HG02623 (cell line): Measurements from ENCODE around the gene METTL27.
"Not testable (repeated sequence)": the region's sequence is repeated elsewhere in the genome, so short reads cannot be mapped to it uniquely, and the experiment has no call there.

ENCODE experiments used
- ATAC-seq: cut with Tn5 transposase; IDR thresholded peaks from one replicate; pipeline ENCODE4 v1.9.1; 2021; ENCODE audit warnings: moderate library complexity; ENCODE audit not compliant: unreplicated experiment

Gene METTL27

DNA sequence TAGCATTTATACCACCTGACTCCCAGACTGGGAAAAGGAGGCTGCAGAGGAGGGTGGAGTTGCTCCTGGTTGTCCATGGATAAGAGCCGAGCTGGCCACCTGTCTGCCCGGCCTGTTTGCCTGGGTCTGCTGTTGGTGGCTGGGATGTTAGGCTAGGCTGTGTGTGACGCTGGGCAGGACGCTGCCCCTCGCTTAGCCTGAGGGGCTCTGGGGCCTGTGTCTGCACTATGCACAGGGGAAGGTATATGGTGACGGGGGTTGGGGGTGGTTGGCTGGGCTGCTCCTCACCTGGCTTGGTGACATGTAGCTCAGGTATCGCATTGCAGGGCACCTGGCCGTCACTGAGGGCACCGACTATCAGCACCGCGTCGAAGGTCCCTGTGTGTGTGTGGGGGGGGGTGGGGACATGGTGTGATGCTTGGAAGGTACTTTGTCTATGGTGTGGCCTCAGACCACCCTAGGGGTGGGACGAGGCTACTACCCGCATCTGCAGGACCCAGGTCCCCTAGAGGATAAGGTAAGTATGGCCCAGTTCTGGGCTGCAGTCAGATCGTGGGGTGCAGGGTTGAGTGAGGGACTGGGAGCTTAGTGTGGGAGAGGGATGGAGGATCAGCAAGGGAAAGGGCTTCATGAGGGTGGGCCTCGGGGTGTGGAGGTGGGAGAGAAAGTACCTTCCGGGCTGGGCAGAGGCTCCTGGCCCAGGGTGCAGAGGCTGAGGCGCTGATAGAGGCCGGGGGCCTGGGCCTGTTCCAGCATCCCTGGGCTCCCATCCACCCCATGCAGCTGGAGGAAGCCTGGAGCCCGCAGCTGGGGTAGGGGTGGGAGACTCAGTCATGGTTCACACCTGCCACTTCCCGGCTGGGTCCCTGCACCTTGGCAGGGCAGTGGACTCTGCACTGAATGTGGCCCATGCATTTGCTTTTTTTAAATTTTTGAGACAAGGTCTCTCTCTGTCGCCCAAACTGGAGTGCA is 2.3 kb downstream of the METTL27 start:
- no peak for ATAC-seq

DNA sequence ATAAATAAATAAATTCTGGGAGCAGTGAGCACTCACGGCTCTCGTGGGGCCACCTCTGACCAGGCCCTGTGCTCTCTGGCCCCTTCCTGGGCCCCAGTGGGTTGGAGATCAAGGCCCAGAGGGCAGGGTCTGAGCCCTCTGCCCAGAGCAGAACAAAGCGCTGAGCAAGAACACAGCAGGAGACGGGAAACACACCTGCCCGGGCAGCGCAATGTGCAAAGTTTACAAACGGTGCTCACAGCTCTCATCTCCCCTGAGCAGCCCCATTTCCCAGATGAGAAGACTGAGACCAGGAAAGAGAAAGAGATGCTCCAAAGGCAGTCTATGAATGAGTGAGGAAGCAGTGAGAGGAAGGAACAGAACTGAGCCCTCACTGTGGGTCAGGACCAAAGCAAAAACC is 3.0 kb downstream of the METTL27 start:
- ATAC-seq: no peak

DNA sequence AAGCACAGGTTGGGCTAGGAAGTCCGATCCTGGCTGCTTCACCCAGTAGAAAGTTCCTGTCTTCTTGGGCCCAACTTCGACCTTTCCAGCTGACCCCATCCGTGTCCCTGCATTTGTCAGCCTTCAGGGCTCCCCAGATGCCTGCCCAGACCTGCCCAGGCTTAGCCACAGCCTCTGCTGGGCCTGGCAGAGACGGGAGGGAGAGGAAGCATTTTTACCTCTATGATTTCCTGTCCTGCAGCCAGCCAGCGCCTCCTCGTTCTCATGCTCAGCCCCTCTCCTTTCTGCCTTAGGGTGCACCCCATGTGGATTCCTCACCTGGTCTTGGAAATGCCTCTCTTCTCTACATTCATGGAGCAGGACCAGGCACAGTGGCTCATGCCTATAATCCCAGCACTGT is 3.7 kb downstream of the METTL27 start:
- no peak for ATAC-seq

DNA sequence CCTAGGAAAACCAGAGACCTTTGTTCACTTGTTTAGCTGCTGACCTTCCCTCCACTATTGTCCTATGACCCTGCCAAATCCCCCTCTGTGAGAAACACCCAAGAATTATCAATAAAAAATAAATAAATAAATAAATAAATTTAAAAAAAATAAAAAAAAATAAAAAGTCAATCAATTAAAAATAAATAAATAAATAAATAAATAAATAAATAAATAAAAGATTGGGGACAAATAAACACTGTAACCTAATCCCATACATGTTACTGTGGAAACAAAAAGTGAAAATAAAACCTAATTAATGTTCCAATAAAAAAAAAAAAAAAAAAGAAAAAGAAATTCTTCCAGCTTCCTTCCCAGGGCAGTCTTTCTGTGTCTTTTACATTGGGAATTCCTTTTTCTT is 5.1 kb downstream of the METTL27 start:
- ATAC-seq: not testable (repeated sequence)

DNA sequence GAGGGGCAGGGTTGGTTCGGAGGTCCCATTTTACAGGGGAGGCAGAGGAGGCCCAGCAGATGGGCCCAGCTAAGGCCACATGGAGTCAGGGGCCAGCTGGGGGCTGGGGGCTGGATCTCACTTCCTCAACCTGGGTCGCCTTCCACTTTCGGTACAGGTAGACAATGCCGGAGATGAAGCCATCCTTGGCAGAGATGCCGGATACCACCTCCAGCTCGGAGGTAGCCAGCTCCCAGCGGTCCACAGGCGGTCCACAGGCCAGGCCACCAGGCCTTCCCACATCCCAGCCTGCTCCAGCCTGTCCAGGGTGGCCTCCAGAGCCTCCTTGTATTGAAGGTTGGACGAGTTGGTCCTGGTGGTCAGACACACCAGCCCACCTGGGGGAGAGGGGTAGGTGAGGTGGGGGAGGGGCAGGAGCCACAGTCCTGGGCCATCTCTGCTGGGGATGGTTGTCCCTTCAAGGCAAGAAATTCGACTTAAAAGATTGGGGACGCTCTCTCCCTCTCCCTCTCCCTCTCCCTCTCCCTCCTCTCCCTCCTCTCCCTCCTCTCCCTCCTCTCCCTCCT is 7.6 kb downstream of the METTL27 start:
- no peak for ATAC-seq

DNA sequence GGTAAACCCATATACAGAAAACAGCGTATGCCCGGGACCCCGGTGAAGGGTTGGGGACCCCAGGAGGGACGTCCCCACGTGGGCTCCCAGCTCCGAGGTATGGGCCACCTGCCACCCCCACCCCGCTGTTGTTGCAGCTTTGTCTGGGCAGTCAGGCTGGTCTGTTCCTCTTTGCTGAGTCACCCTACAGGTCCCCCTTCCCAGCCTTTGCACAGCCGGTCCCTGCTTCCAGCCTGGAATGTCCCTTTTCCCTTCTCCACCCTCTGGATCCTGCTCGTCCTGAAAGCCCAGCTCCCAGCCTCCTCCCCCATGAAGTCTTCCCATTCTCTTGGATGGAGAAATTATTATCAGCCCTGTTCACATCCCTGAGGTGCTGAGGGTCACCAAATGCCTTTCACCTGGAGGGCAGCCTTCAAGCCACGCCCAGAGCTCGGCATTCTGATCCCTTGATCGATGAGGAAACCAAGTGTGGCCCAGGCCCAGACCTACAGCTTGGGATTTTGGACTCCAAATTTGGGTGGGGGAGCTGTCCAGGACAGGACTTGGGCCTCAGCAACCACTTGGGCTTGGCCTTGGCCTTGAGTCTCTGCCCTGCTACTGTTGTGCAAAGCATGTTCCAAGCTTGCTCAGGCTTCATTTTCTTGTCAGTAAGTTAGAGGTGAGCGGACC is 8.9 kb downstream of the METTL27 start:
- no peak for ATAC-seq

DNA sequence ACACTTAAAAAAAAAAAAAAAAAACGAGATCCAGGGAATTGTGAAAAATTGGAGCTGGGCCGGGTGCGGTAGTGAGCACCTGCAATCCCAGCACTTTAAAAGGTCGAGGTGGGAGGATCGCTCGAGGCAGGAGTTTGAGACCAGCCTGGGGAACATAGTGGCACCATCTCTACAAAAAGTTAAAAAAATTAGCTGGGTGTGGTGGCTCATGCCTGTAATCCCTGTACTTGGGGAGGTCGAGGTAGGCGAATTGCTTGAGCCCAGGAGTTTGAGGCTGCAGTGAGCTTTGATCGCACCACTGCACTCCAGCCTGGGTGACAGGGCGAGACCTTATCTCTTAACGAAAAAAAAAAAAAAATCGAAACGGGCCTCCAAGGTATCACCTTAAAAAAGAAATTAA is 9.5 kb downstream of the METTL27 start:
- no peak for ATAC-seq

DNA sequence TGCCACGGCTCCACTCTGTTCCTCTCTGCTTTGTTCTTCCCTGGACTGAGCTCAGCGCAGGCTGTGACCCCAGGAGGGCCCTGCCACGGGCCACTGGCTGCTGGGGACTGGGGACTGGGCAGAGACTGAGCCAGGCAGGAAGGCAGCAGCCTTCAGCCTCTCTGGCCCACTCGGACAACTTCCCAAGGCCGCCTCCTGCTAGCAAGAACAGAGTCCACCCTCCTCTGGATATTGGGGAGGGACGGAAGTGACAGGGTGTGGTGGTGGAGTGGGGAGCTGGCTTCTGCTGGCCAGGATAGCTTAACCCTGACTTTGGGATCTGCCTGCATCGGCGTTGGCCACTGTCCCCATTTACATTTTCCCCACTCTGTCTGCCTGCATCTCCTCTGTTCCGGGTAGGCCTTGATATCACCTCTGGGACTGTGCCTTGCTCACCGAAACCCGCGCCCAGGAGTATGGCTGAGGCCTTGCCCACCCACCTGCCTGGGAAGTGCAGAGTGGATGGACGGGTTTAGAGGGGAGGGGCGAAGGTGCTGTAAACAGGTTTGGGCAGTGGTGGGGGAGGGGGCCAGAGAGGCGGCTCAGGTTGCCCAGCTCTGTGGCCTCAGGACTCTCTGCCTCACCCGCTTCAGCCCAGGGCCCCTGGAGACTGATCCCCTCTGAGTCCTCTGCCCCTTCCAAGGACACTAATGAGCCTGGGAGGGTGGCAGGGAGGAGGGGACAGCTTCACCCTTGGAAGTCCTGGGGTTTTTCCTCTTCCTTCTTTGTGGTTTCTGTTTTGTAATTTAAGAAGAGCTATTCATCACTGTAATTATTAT is 10.3 kb downstream of the METTL27 start:
- no peak for ATAC-seq

DNA sequence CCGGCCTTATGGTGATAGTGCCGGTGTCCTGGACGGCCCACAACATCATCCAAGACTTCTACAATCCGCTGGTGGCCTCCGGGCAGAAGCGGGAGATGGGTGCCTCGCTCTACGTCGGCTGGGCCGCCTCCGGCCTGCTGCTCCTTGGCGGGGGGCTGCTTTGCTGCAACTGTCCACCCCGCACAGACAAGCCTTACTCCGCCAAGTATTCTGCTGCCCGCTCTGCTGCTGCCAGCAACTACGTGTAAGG is 10.8 kb downstream of the METTL27 start:
- no peak for ATAC-seq

DNA sequence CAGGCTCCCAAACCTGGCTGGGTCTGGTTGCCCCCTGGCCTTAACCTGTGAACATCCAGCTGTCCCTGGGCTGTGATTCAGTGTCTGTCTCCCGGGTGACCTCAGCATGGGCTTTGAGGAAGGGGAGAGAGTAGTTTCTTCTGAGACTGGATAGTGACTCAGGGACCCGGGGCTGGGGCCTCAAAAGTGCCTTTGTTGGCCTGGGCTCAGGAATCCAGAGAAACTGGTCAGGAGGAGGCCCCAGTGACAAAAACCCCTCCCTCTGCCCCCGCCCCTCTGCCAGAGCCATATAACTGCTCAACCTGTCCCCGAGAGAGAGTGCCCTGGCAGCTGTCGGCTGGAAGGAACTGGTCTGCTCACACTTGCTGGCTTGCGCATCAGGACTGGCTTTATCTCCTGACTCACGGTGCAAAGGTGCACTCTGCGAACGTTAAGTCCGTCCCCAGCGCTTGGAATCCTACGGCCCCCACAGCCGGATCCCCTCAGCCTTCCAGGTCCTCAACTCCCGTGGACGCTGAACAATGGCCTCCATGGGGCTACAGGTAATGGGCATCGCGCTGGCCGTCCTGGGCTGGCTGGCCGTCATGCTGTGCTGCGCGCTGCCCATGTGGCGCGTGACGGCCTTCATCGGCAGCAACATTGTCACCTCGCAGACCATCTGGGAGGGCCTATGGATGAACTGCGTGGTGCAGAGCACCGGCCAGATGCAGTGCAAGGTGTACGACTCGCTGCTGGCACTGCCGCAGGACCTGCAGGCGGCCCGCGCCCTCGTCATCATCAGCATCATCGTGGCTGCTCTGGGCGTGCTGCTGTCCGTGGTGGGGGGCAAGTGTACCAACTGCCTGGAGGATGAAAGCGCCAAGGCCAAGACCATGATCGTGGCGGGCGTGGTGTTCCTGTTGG is 11.4 kb downstream of the METTL27 start, which contains the start of gene CLDN4:
Gene CLDN4 (plus strand): TSS at position 316 of the 903 bp plus-strand sequence. CDS start 206 bp downstream, at position 522.
- no peak for ATAC-seq

DNA sequence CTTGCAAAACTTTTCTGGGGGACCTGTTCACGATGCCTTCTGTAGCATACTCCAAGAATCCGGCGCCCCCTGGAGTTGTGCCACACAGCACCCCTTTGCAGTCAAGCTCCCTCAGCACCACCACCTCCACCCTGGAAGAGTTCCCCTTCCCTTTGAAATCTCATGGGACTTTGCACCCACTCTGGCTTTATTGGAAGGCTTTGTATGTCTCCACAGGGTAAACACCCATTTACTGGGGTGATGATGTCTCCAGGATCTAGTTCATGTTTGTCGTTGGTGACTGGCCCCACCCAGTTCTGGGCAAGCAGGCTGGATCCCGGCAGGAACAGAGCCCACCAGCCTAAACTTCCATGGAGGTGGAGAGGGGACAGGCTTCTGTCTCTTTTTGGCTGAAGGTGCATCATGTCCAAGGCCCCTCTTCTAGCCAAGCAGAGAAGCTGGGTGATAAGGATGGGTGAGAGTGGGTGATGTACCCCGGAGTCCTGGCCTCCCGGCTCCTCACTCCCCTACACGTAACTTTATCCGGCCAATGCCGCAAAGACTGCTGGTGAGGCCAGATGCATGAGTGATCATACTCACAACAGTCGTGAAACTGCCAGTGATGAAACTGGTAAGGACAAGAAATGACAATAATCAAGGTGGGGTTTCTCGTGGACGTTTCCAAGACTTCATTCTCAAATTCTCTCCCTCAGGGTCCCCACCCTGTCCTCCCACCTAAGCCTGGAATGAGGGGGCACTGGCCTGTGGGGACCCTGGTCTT is 12.2 kb downstream of the METTL27 start:
- ATAC-seq: no peak

DNA sequence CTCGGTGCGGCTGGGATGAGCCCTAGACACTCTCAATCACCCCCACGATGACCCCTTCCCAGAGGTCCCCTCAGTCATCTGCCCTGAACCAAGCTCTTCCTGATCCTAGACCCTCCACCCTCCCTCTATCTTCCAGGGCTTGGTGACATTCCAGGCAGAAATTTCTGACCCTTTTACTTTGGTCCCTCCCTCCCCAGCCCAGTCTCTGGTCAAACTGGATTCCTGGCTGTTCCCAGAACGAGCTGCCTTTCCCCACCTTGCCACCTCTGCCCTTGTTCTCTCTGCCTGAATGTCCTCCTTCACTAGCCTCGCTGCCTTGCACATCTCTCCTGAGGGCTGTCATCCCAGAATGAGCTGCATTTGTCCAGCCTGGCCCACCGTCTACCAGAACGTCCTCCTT is 12.8 kb downstream of the METTL27 start:
- ATAC-seq: no peak

DNA sequence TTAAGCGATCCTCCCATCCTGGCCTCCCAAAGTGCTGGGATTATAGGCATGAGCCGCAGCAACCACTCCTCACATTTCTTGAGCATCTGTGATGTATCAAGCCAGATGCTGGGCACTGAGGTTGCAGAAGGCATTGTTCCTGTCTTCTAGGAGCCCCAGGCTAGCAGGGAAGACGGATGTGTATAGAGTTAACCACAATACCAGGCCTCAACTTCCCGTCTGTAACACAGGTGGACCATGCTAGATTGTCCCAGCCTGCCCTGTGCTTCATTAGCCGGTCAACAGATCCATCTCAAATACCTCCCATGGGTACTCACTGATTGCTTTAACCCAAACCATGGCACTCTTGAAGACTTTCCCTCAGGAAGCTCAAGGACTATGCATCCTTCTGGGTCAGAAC is 13.3 kb downstream of the METTL27 start:
- no peak for ATAC-seq

DNA sequence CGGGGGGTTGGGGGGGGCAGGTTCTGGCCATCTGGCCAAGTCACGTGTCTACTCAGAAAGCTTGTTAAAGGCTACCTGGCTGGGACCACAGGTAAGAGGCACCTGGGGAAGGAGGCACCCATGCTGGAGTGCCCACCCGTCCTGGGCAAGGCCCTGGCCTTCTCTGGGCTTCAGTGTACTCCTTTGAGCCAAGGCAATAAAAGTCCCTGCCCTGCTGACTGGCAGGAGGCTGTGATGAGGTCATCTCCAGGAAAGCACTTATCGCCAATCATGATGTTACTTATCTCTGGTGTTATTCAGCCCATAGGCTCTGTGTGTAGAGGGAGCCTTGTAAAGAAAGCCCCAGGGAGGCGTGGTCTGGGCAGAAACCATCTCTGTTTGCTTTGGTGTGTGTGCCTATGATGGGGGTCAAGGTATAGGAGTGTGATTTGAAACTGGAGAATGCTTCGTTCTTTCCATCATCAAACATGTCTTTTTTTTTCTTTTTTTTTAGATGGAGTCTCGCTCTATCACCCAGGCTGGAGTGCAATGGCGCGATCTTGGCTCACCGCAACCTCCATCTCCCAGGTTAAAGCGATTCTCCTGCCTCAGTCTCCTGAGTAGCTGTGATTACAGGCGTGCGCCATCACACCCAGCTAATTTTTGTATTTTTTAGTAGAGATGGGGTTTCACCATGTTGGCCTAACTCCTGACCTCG is 14.1 kb downstream of the METTL27 start:
- ATAC-seq: no peak

DNA sequence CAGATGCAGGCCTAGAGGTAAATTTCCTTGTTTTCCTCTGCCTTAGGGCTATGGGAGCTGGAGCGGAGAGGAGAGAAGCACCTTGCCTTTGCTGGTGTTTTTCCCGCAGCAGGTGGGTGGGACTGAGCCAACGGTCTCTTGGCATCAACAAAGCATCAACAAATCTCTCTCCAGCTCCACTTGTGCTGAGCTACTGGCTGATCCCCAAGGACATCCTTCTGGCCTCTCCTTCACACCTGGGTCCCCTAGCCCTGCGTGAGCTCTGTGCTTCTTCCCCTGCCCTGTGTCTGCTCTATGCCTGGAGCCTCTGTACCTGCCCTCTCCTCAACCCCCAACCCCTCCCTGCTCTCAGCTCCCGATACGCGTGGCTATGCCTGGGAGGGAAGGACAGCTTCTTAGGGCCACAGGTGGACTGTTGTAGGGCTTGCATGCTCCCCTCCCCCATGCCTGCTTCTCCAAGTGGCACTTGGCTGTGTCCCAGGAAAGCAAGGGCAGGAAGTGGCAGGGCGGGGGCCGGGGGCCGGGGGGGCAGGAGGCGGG is 14.7 kb downstream of the METTL27 start:
- ATAC-seq: no peak

DNA sequence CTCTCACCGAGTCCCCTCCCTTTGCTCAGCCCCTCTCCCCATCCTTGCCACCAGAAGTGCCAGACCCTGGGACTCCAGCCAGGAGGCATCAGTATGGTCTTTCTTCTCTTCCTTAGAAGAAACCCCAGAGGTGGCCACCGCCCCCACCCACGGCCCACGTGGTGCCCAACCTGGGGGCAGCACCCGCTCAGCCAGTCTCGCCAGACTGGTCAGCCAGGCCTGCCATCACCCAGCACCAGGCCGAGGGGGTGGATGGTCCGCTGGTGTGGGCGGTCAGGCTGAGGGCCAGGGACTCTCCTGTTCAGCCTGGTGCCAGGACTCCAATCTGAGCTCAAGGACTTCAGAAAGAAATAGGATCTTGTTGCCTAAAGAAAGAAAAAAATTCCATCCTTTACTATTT is 17.3 kb downstream of the METTL27 start:
- ATAC-seq: no peak

DNA sequence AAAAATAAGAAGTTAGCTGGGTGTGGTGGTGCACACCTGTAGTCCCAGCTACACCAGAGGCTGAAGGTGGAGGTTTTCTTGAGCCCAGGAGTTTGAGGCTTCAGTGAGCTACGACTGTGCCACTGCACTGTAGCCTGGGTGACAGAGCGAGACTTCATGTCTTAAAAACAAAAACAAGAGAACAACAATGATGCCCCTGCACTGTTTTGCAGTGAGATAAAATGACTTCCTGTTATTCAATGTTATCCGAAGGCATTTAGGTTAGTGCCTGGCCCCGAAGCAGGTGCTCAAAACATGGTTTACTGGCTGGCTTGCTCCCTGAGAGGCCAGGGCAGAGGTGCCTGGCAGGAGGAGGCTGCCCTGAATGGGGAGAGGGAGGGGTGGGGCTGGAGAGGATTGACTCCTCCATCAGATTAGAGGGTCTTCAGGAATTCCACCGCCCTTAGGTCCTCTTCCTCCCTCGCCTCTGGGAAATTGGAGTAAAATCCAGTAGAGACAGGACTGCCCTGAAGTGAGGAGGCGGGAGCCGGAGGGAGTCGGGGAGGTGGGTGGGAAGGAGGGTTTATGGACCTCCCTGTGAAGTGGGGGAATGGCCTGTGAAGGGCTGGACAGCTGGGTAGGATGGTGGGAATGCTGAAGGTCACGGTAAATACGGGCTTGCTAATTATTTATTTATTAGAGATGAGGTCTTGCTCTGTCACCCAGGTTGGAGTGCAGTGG is 18.3 kb downstream of the METTL27 start:
- ATAC-seq: no peak

DNA sequence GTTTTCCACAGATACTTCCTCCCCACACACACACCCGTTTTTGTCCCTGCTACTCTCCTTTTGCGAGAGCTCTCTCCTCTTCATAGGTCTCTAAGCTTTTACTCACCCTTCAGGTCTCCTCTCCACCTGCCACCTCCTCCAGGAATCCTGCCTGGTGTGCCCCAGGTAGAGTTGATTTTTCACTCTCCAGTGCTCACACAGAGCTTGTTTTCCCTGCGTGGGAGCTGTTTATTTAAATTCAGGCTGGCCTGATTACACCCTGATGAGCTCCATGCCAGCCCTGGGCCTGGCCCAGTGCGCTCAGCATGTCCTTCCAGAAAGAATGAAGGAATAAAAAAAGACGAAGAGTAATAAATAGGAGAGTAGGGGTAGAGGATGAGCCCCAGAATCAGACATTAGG is 19.1 kb downstream of the METTL27 start:
- no peak for ATAC-seq
